Activated CD8-positive, alpha-beta memory T cell treated with anti-CD3 and anti-CD28 coated beads for 1 hour (primary cell): ENCODE data around the gene UNC5A.

Experiments
- DNase-seq, 2 donors: peaks; one replicate each; pipeline ENCODE4 v3.0.0-alpha.2; 2020; ENCODE audit warnings: low read depth in 1 of 2; ENCODE audit errors: extremely low read depth in 1 of 2

UNC5A gene

GRCh38 chr5:176877793-176878331 is 67.5 kb downstream of the UNC5A start:
- DNase-seq = no peak

GRCh38 chr5:176878463-176878862 is 68.1 kb downstream of the UNC5A start:
- DNase-seq = no peak

GRCh38 chr5:176878906-176879662 is 68.7 kb downstream of the UNC5A start:
- DNase-seq = no peak

GRCh38 chr5:176879663-176880361 is 69.5 kb downstream of the UNC5A start:
- DNase-seq = no peak

GRCh38 chr5:176880366-176881020 is 70.1 kb downstream of the UNC5A start:
- no peak for DNase-seq

GRCh38 chr5:176881021-176881749 is 70.8 kb downstream of the UNC5A start:
- no peak for DNase-seq

GRCh38 chr5:176881816-176882566 is 71.6 kb downstream of the UNC5A start:
- no peak for DNase-seq

- no peak for DNase-seq
These were observed 72.2 kb downstream of the UNC5A start for GRCh38 chr5:176882567-176882903.

- no peak for DNase-seq
These were observed 73.6 kb downstream of the UNC5A start for GRCh38 chr5:176883700-176884570.

GRCh38 chr5:176884571-176884890 is 74.2 kb downstream of the UNC5A start:
- no peak for DNase-seq

- no peak for DNase-seq
These were observed 76.2 kb downstream of the UNC5A start for GRCh38 chr5:176886336-176887251.

- DNase-seq = no peak
These were observed 77.0 kb downstream of the UNC5A start for GRCh38 chr5:176887252-176887849.

- no peak for DNase-seq
These were observed 77.9 kb downstream of the UNC5A start for GRCh38 chr5:176888016-176888864.

- DNase-seq = no peak
These were observed 78.5 kb downstream of the UNC5A start for GRCh38 chr5:176888865-176889165.

GRCh38 chr5:176889321-176890280 is 79.2 kb downstream of the UNC5A start:
- DNase-seq = no peak
